Left lung (tissue), 10 donors: ENCODE data around the gene OLFM1. TPM values are rescaled to one million over a fixed set of nuclear protein-coding genes. Genes with fewer than 3 reads are reported as not detected.

ENCODE experiments used
- ATAC-seq: fragments of 200-7000 bp; cut with Tn5 transposase; one replicate; pipeline ENCODE4 v1.9.1; 2020; ENCODE audit warnings: moderate library complexity
- DNase-seq, 4 donors: peaks; one replicate each; pipeline ENCODE4 v3.0.0-alpha.2; 2013 to 2020
- H3K27ac ChIP-seq, 2 donors: fragments of 200-600 bp; sonication (generic) in 1 of 2; one replicate each; pipeline versions ENCODE4 v1.5.0 to v1.8.0; 2020 to 2021
- H3K27me3 ChIP-seq, 2 donors: fragments of 200-600 bp; sonication (generic) in 1 of 2; one replicate each; pipeline versions ENCODE4 v1.5.0 to v1.8.0; 2020 to 2021
- H3K36me3 ChIP-seq, 2 donors: fragments of 200-600 bp; sonication (generic) in 1 of 2; one replicate each; pipeline versions ENCODE4 v1.5.0 to v1.8.0; 2020 to 2021
- H3K4me1 ChIP-seq, 2 donors: fragments of 200-600 bp; one replicate each; pipeline ENCODE4 v1.8.0; 2021
- H3K4me3 ChIP-seq, 2 donors: fragments of 200-600 bp; sonication (generic) in 1 of 2; one replicate each; pipeline versions ENCODE4 v1.5.0 to v1.8.0; 2020 to 2021; ENCODE audit warnings: mild to moderate bottlenecking in 1 of 2
- H3K9me3 ChIP-seq, 2 donors: fragments of 200-600 bp; sonication (generic) in 1 of 2; one replicate each; pipeline versions ENCODE4 v1.5.0 to v1.8.0; 2020 to 2021
- intact Hi-C, 2 donors: fragments of 100-400 bp; cut with DNase I; formaldehyde crosslinking; loops; one replicate each; pipeline versions ENCODE4 v1.11.2 to v1.14.2; 2022
- polyA plus RNA-seq, 6 donors: library from polyadenylated mRNA; unstranded; fragments of 120-200 nt; gene quantifications; one replicate each; pipeline ENCODE4 v1.2.1, GENCODE V29; 2013; ENCODE audit not compliant: insufficient read length in 6 of 6
- total RNA-seq, 2 donors: library from RNA; stranded (reverse); fragmentation: NEBNext Ultra II Directional; extraction: Animal tissue kit (Norgen Biotek cat#: 25700); gene quantifications; one replicate each; pipeline ENCODE4 v1.2.1, GENCODE V29; 2021
- TF ChIP-seq, protein P1 (sequence below), 2 donors: fragments of 200-600 bp; sonication (generic) in 1 of 2; IDR thresholded peaks; one replicate each; pipeline versions ENCODE4 v1.5.0 to v1.8.0; 2021; ENCODE audit warnings: antibody characterized with exemption in 2 of 2
- donor health status: DM: no; HTN: yes; CAD: no.
- donor health status: DM: no; HTN: no; CAD: no.

Gene OLFM1
- total and polyA plus RNA-seq, 8 donors: 6.8 to 21.5 (median 14.3) TPM

GRCh38 chr9:135167356-135167755 is 79.9 kb downstream of the OLFM1 start:
- H3K36me3 ChIP-seq: no peaks in the 10 kb centered on the region
- H3K27ac ChIP-seq: no peak overlapping the region
- ATAC-seq: no peak

DNA sequence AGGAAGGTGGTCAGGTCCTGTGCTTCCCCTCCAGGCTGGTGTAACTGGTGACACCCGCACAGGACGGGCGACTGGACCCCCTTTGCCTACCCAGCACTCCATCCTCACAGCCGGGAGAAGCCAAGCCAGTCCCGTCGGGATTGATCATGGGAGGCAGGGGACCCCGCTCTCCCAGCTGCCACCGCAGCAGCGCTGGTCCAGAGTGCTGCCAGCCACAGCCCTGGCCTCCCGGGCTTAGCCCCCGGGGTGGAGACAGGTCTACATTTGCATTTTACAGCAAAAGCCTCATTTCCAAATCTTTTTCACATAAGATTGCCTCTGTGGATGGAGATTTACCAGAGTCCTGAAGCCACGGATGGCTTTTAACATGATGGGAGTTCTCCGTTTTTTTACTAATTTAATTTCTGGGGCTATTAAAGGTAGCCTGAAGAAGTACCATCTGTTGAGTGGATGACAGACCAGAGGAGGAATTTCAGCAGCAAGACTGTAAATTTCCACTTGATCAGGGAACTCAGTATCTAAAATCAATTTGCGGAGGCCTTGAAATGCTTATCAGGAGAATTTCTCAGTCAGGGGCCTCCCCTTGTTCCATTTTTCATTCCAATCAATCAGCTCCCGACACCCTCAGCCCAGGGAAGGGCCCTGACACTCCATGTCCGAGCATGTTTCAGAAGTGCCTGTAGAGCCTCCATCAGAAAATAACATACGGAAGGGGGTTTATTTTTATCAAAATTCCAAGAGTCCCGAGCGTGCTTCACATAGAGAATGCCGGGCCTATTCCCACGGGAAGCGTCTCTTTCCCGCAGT is 80.6 kb downstream of the OLFM1 start:
- Histone ChIP-seq H3K4me3 (no peak overlapping the region), H3K27me3 (peaks cover 0 to 71% of the 10 kb centered on the region in 2 donors), H3K27ac (no peak overlapping the region), H3K9me3 (no peaks in the 10 kb centered on the region), H3K36me3 (no peaks in the 10 kb centered on the region), H3K4me1 (no peaks in the 10 kb centered on the region)
- DNase-seq (no peak), ATAC-seq (no peak)
- intact Hi-C loops: no loop called here
- TF ChIP-seq, protein P1, sequence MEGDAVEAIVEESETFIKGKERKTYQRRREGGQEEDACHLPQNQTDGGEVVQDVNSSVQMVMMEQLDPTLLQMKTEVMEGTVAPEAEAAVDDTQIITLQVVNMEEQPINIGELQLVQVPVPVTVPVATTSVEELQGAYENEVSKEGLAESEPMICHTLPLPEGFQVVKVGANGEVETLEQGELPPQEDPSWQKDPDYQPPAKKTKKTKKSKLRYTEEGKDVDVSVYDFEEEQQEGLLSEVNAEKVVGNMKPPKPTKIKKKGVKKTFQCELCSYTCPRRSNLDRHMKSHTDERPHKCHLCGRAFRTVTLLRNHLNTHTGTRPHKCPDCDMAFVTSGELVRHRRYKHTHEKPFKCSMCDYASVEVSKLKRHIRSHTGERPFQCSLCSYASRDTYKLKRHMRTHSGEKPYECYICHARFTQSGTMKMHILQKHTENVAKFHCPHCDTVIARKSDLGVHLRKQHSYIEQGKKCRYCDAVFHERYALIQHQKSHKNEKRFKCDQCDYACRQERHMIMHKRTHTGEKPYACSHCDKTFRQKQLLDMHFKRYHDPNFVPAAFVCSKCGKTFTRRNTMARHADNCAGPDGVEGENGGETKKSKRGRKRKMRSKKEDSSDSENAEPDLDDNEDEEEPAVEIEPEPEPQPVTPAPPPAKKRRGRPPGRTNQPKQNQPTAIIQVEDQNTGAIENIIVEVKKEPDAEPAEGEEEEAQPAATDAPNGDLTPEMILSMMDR (IDR thresholded peaks at IDR 0.05): no peak

More at GRCh38 chr9:135167356-135167755, 79.9 kb downstream of the OLFM1 start:
- Histone ChIP-seq H3K4me1 (no peaks in the 10 kb centered on the region), H3K4me3 (no peak overlapping the region), H3K9me3 (no peaks in the 10 kb centered on the region), H3K27me3 (peaks cover 0 to 74% of the 10 kb centered on the region in 2 donors)
- DNase-seq: no peak
- intact Hi-C loops: no loop called here
- TF ChIP-seq, protein P1 (IDR thresholded peaks at IDR 0.05): no peak

- TF ChIP-seq, protein P1 (IDR thresholded peaks at IDR 0.05): no peak
- Histone ChIP-seq H3K27me3 (peaks cover 0 to 69% of the 10 kb centered on the region in 2 donors), H3K4me3 (no peak overlapping the region), H3K9me3 (no peaks in the 10 kb centered on the region), H3K4me1 (no peaks in the 10 kb centered on the region), H3K27ac (no peak overlapping the region), H3K36me3 (no peaks in the 10 kb centered on the region)
- no peak for DNase-seq
- ATAC-seq: no peak
- intact Hi-C loops: no loop called here
Observed at GRCh38 chr9:135169709-135170226, 82.3 kb downstream of the OLFM1 start.

DNA sequence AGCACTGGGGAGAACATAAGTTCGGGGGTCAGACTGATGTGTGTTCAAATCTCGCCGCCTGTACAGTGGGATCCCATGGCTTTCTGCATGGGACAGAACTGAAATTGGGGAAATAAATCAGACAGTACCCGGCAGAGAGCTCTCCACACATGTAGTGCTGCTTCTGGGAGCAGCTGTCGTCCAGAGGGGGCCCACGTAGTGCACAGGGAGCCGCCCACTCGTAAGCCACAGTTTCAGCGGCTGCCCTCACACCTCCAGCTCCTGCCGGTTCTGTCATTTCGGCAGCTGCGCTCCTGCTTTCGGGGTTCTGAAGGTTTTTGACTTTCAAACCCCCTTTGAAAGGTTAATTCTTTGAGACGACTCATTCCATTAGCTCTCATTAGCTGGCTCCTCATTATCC is 83.1 kb downstream of the OLFM1 start:
- Histone ChIP-seq H3K4me1 (no peaks in the 10 kb centered on the region), H3K27ac (no peak overlapping the region), H3K36me3 (no peaks in the 10 kb centered on the region), H3K9me3 (no peaks in the 10 kb centered on the region), H3K4me3 (no peak overlapping the region), H3K27me3 (peaks cover 0 to 69% of the 10 kb centered on the region in 2 donors)
- DNase-seq: no peak
- no peak for ATAC-seq
- TF ChIP-seq, protein P1 (IDR thresholded peaks at IDR 0.05): no peak
- intact Hi-C loops: no loop called here

Other genes with a start within 250 kb of the OLFM1 start
- gene FCN2, start 206.9 kb upstream of the OLFM1 start, total RNA-seq: not detected
- gene FCN2, start 206.9 kb upstream of the OLFM1 start, polyA plus RNA-seq: not detected
- 10 to 100 TPM; 28.4 to 72.1 TPM for gene FCN1, start 169.8 kb upstream of the OLFM1 start, total RNA-seq
- gene FCN1, start 169.8 kb upstream of the OLFM1 start, polyA plus RNA-seq: 1 to 10 TPM; 3.4 to 6.7 (median 5.1) TPM